Sigmoid colon (tissue), 7 donors: Measurements from ENCODE around the gene TBC1D22A. TPM values are rescaled to one million over a fixed set of nuclear protein-coding genes. Genes with fewer than 3 reads are reported as not detected.

Experiments used
- DNase-seq: peaks from one replicate; pipeline ENCODE4 v3.0.0-alpha.2; 2019
- H3K27ac ChIP-seq, 4 donors: fragments of 200-600 bp; sonication (generic); one replicate each; pipeline ENCODE4 v1.5.1; 2016 to 2019; ENCODE audit warnings: mild to moderate bottlenecking in 1 of 4
- H3K27me3 ChIP-seq, 3 donors: fragments of 200-600 bp; sonication (generic); one replicate each; pipeline ENCODE4 v1.5.1; 2019; ENCODE audit warnings: mild to moderate bottlenecking in 1 of 3
- H3K36me3 ChIP-seq, 4 donors: fragments of 200-600 bp; sonication (generic); one replicate each; pipeline ENCODE4 v1.5.1; 2016 to 2019
- H3K4me1 ChIP-seq, 4 donors: fragments of 200-600 bp; sonication (generic); one replicate each; pipeline ENCODE4 v1.5.1; 2017 to 2019
- H3K4me3 ChIP-seq, 4 donors: fragments of 200-600 bp; sonication (generic); one replicate each; pipeline ENCODE4 v1.5.1; 2017 to 2019; ENCODE audit warnings: mild to moderate bottlenecking in 2 of 4, moderate library complexity in 1 of 4
- H3K9me3 ChIP-seq, 4 donors: fragments of 200-600 bp in 3 of 4; sonication (generic) in 3 of 4; one replicate each; pipeline versions ENCODE4 v1.5.1 to v1.6.1; 2013 to 2019
- EP300 ChIP-seq, 4 donors: sonication (generic); formaldehyde crosslinking; IDR thresholded peaks; one replicate each; pipeline ENCODE4 v1.6.1; 2017; ENCODE audit warnings: antibody characterized with exemption in 4 of 4
- POLR2A ChIP-seq, 2 donors: fragments of 450-650 bp; IDR thresholded peaks; one replicate each; pipeline ENCODE4 v1.6.1; 2016; ENCODE audit warnings: antibody characterized with exemption in 2 of 2, mild to moderate bottlenecking in 2 of 2, moderate library complexity in 2 of 2
- POLR2AphosphoS5 ChIP-seq, 4 donors: sonication (generic); formaldehyde crosslinking; IDR thresholded peaks; one replicate each; pipeline ENCODE4 v1.6.1; 2017; ENCODE audit warnings: antibody characterized with exemption in 4 of 4
- WGBS, 2 donors: extraction: QIAGEN DNeasy Blood & Tissue Kit; methylation state at CpG; one replicate each; pipeline ENCODE4 v1.1.7; 2013; 5-methylcytosine and 5-hydroxymethylcytosine counted together
- intact Hi-C: fragments of 100-400 bp; cut with DNase I; formaldehyde crosslinking; loops from one replicate; pipeline ENCODE4 v1.15.1; 2023
- polyA plus RNA-seq, 3 donors: library from polyadenylated mRNA; stranded (reverse); fragments of 200-250 nt; gene quantifications; one replicate each; pipeline ENCODE4 v1.2.3, GENCODE V29; 2013
- total RNA-seq, 4 donors: library from RNA; depleted of rRNA; stranded (reverse); fragments of >200 nt; gene quantifications; one replicate each; pipeline ENCODE4 v1.1.0, GENCODE V29; 2016
- TF ChIP-seq, protein P1 (sequence below), 4 experiments: fragments of 450-650 bp in 3 of 4; fragments of 200-600 bp in 1 of 4; IDR thresholded peaks; one replicate each; pipeline ENCODE4 v1.5.1; 2016 to 2019; ENCODE audit warnings: antibody characterized with exemption in 4 of 4, mild to moderate bottlenecking in 3 of 4, moderate library complexity in 2 of 4
- donor health status: healthy with polysubstance abuse.
- donor health status: Bipolar disorder and iron deficiency.
- donor health status: healthy.

Gene TBC1D22A
- total and polyA plus RNA-seq, 7 donors, result 13.6 to 34.6 (median 14.3) TPM

DNA sequence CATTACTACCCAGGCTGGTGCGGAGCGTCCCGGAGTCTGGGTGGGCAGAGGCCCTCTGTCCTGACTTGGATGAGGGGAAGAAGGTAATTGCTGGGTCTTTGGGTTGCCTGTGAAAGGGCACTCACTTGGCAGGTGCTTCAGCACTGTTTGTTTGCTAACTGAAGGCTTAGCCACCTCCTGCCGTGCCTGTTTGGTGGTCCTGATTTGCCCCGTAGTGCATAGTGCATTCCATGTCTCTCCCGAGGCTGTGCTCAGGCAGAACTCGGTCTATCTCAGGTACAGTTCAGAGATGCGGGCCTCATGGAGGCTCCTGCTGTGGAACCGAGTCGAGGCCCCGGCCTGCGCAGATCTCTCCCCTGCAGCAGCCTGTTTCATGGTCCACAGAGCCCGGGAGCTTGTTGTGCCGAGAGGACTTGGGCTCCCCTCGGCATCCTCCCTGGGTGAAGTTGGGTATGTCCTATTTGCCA, 146.2 kb downstream of the TBC1D22A start:
- Histone ChIP-seq H3K36me3 (peaks cover 0 to 11% (median 0%) of the 10 kb centered on the region in 4 donors), H3K4me3 (no peak overlapping the region), H3K27ac (no peak overlapping the region), H3K4me1 (no peaks in the 10 kb centered on the region), H3K27me3 (no peaks in the 10 kb centered on the region), H3K9me3 (no peaks in the 10 kb centered on the region)
- 95 to 96% methylated on average over 15 of the region's 15 CpGs for WGBS, 2 donors
- intact Hi-C loops, result no loop called here
- no peak for DNase-seq
- TF ChIP-seq EP300 (IDR thresholded peaks at IDR 0.05) (no peak), POLR2AphosphoS5 (IDR thresholded peaks at IDR 0.05) (no peak), POLR2A (IDR thresholded peaks at IDR 0.05) (no peak)
- TF ChIP-seq, protein P1, sequence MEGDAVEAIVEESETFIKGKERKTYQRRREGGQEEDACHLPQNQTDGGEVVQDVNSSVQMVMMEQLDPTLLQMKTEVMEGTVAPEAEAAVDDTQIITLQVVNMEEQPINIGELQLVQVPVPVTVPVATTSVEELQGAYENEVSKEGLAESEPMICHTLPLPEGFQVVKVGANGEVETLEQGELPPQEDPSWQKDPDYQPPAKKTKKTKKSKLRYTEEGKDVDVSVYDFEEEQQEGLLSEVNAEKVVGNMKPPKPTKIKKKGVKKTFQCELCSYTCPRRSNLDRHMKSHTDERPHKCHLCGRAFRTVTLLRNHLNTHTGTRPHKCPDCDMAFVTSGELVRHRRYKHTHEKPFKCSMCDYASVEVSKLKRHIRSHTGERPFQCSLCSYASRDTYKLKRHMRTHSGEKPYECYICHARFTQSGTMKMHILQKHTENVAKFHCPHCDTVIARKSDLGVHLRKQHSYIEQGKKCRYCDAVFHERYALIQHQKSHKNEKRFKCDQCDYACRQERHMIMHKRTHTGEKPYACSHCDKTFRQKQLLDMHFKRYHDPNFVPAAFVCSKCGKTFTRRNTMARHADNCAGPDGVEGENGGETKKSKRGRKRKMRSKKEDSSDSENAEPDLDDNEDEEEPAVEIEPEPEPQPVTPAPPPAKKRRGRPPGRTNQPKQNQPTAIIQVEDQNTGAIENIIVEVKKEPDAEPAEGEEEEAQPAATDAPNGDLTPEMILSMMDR (IDR thresholded peaks at IDR 0.05), result no peak

DNA sequence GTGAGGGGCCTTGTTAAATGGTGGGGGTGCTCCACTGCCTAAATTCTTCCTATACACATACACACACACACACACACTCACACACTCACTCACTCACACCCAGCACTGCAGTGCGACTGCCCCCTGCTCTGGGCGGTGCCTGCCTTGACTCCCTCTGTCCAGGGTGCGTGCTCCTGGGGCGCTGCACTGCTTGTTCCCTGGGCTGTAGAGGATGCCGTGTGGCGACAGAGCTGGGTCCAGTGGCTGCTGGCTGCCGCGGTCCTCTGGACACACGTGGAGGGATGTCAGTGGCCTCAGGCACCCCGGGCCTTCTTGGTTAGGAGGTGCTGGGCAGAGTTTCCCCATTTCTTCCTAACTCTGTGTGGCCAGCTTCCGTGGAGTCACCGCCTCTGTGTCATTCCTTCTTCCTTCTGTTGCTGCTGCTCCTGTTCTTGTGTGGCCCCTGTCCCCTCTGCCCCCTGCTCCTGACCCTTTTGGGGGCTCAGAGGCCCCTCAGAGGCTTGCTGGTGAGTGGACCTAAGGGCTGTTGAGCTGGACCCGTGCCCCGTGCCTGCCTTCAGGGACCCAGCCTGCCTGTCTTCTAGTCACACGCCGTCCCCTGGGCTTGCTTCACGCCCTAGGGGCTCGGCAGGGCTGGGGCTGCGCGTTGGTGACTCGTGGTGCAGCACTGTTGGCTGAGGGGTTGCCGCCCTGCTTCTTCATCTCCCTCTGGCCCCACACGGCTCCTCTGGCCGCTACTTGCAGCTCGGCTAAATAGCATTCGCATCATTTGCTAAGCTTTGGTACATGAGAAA, 147.0 kb downstream of the TBC1D22A start:
- no peaks in the 10 kb centered on the region for H3K9me3 ChIP-seq
- no peak for DNase-seq
- intact Hi-C loops, result no loop called here
- H3K36me3 ChIP-seq, result peaks cover 0 to 13% (median 0%) of the 10 kb centered on the region in 4 donors
- no peak for TF ChIP-seq POLR2A (IDR thresholded peaks at IDR 0.05)
- no peak for TF ChIP-seq POLR2AphosphoS5 (IDR thresholded peaks at IDR 0.05)
- no peak for TF ChIP-seq EP300 (IDR thresholded peaks at IDR 0.05)
- TF ChIP-seq, protein P1 (IDR thresholded peaks at IDR 0.05), result no peak
- no peaks in the 10 kb centered on the region for H3K4me1 ChIP-seq
- no peaks in the 10 kb centered on the region for H3K27me3 ChIP-seq
- H3K4me3 ChIP-seq, result no peak overlapping the region
- 96% methylated on average over 26 of the region's 26 CpGs for WGBS, 2 donors
- no peak overlapping the region for H3K27ac ChIP-seq

DNA sequence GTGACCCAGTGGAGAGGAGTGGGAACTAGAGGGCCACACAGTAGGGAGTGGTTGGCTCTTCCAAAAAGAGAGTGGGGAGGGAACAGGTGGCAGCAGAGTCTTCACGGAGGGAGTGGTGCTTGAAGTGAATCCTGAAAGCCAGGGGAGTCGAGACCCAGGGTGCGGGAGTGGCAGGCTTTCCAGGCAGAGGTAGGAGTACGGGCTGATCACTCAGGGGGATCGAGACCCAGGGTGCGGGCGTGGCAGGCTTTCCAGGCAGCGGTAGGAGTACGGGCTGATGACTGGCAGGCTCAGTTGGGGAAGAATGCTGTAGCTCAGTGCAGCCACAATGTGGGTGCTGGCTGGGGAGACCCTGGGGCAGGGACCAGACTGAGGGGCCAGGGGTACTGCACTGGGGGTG, 148.2 kb downstream of the TBC1D22A start:
- Histone ChIP-seq H3K4me1 (no peaks in the 10 kb centered on the region), H3K27me3 (no peaks in the 10 kb centered on the region), H3K4me3 (no peak overlapping the region), H3K36me3 (peaks cover 0 to 17% (median 0%) of the 10 kb centered on the region in 4 donors), H3K9me3 (no peaks in the 10 kb centered on the region), H3K27ac (no peak overlapping the region)
- 93 to 94% methylated on average over 9 of the region's 9 CpGs for WGBS, 2 donors
- TF ChIP-seq, protein P1 (IDR thresholded peaks at IDR 0.05), result no peak
- TF ChIP-seq POLR2A (IDR thresholded peaks at IDR 0.05) (no peak), POLR2AphosphoS5 (IDR thresholded peaks at IDR 0.05) (no peak), EP300 (IDR thresholded peaks at IDR 0.05) (no peak)
- DNase-seq, result no peak
- intact Hi-C loops, result no loop called here

DNA sequence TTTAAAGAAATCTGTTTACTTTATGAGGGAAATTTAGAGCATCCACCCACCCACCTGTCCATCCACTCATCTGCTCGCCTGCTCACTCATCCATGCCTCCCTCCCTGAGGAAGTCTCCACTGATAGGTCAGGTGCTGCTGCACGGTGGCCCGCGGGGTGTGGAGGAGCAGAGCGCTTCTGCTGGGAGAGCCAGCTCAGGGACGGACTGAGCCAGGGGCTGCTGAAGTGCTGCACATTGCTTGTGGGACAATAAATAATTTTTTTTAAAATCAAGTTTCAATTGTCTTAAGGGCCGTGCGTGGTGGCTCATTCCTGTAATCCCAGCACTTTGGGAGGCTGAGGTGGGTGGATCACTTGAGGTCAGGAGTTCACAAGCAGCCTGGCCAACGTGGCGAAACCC, 148.9 kb downstream of the TBC1D22A start:
- TF ChIP-seq, protein P1 (IDR thresholded peaks at IDR 0.05), result no peak
- TF ChIP-seq POLR2AphosphoS5 (IDR thresholded peaks at IDR 0.05), result no peak
- TF ChIP-seq EP300 (IDR thresholded peaks at IDR 0.05), result no peak
- TF ChIP-seq POLR2A (IDR thresholded peaks at IDR 0.05), result no peak
- Histone ChIP-seq H3K27ac (no peak overlapping the region), H3K27me3 (no peaks in the 10 kb centered on the region), H3K9me3 (no peaks in the 10 kb centered on the region), H3K36me3 (peaks cover 0 to 17% (median 0%) of the 10 kb centered on the region in 4 donors), H3K4me3 (no peak overlapping the region), H3K4me1 (no peaks in the 10 kb centered on the region)
- no peak for DNase-seq
- intact Hi-C loops, result no loop called here
- WGBS, 2 donors, result 88 to 91% methylated on average over 10 of the region's 10 CpGs
